IPS DF 6.9 (cell line): Measurements from ENCODE around the gene ANXA11.
"Not testable (repeated sequence)": the region's sequence is repeated elsewhere in the genome, so short reads cannot be mapped to it uniquely, and the experiment has no call there.

Experiments
- DNase-seq: peaks from one replicate; pipeline ENCODE4 v3.0.0-alpha.2; 2013; ENCODE audit warnings: low read depth, low spot score
- H3K27ac ChIP-seq: one replicate; pipeline ENCODE4 v1.5.1; 2013; ENCODE audit warnings: low read length, control low read depth
- H3K27me3 ChIP-seq: 2 replicates; pipeline ENCODE4 v1.6.1; 2013; ENCODE audit warnings: mild to moderate bottlenecking, low read length; ENCODE audit not compliant: control insufficient read depth, insufficient read depth
- H3K36me3 ChIP-seq: 2 replicates; pipeline ENCODE4 v1.6.1; 2013; ENCODE audit warnings: low read length; ENCODE audit not compliant: control insufficient read depth, insufficient read depth
- H3K4me1 ChIP-seq: 2 replicates; pipeline ENCODE4 v1.6.1; 2013; ENCODE audit warnings: low read length; ENCODE audit not compliant: control insufficient read depth, insufficient read depth
- H3K4me3 ChIP-seq: 2 replicates; pipeline ENCODE4 v1.5.1; 2013; ENCODE audit warnings: mild to moderate bottlenecking, low read length
- H3K9me3 ChIP-seq: 2 replicates; pipeline ENCODE4 v1.6.1; 2013; ENCODE audit warnings: low read length, inconsistent platforms; ENCODE audit not compliant: control insufficient read depth, insufficient read depth
- WGBS: extraction: QIAGEN DNeasy Blood & Tissue Kit; methylation state at CpG from one replicate; pipeline ENCODE4 v1.1.7; 2013; ENCODE audit warnings: mixed read lengths, missing lambda C conversion rate; ENCODE audit not compliant: insufficient read length, insufficient coverage; 5-methylcytosine and 5-hydroxymethylcytosine counted together

ANXA11 gene

GRCh38 chr10:80133687-80134086, 71.7 kb downstream of the ANXA11 start:
- no CpG with 5 or more reads among the region's 9 CpGs for WGBS
- not testable (repeated sequence) for H3K27me3 ChIP-seq, H3K27ac ChIP-seq, DNase-seq, H3K9me3 ChIP-seq, H3K4me1 ChIP-seq, H3K36me3 ChIP-seq, H3K4me3 ChIP-seq

GRCh38 chr10:80133206-80133605, 72.1 kb downstream of the ANXA11 start:
- Histone ChIP-seq H3K4me3 (no peak overlapping the region), H3K9me3 (no peaks in the 10 kb centered on the region), H3K27me3 (peaks cover 2% of the 10 kb centered on the region; the same call in 1 of the 2 replicates), H3K4me1 (peaks cover 6% of the 10 kb centered on the region; the same call in 1 of the 2 replicates), H3K27ac (no peak overlapping the region), H3K36me3 (no peaks in the 10 kb centered on the region)
- DNase-seq = no peak
- WGBS = no CpG with 5 or more reads among the region's 6 CpGs

GRCh38 chr10:80132299-80133139, 72.8 kb downstream of the ANXA11 start, which contains the start of gene PLAC9:
TSS of gene PLAC9 (plus strand) at chr10:80132730. CDS start at chr10:80132763, 33 bp downstream.
- H3K4me3 ChIP-seq = peak within 1 kb of the TSS; percentile 33; the same call in 1 of the 2 replicates

GRCh38 chr10:80131499-80131901, 73.8 kb downstream of the ANXA11 start:
- no peaks in the 10 kb centered on the region for H3K36me3 ChIP-seq
- no peaks in the 10 kb centered on the region for H3K9me3 ChIP-seq
- no peak overlapping the region for H3K27ac ChIP-seq
- no CpG with 5 or more reads among the region's 6 CpGs for WGBS
- H3K4me1 ChIP-seq = peaks cover 6% of the 10 kb centered on the region; the same call in 1 of the 2 replicates
- DNase-seq = no peak
- H3K4me3 ChIP-seq = no peak overlapping the region
- peaks cover 2% of the 10 kb centered on the region; the same call in 1 of the 2 replicates for H3K27me3 ChIP-seq

More at GRCh38 chr10:80132299-80133139, 72.8 kb downstream of the ANXA11 start, which contains the start of gene PLAC9:
- H3K27me3 ChIP-seq = peaks cover 2% of the 10 kb centered on the region; the same call in 1 of the 2 replicates
- WGBS = no CpG with 5 or more reads among the region's 58 CpGs
- peaks cover 6% of the 10 kb centered on the region; the same call in 1 of the 2 replicates for H3K4me1 ChIP-seq
- no peak for DNase-seq
- no peaks in the 10 kb centered on the region for H3K9me3 ChIP-seq
- H3K36me3 ChIP-seq = no peaks in the 10 kb centered on the region
- H3K27ac ChIP-seq = no peak within 1 kb of the TSS

- Histone ChIP-seq H3K9me3 (no peaks in the 10 kb centered on the region), H3K27ac (no peak overlapping the region), H3K27me3 (no peaks in the 10 kb centered on the region), H3K4me1 (peaks cover 2% of the 10 kb centered on the region; the same call in 1 of the 2 replicates), H3K4me3 (no peak overlapping the region), H3K36me3 (no peaks in the 10 kb centered on the region)
- DNase-seq = no peak
- no CpG with 5 or more reads among the region's 4 CpGs for WGBS
These were observed 78.5 kb downstream of the ANXA11 start for GRCh38 chr10:80126876-80127275.

GRCh38 chr10:80122746-80123145, 82.6 kb downstream of the ANXA11 start:
- no peak overlapping the region for H3K4me3 ChIP-seq
- no peaks in the 10 kb centered on the region for H3K27me3 ChIP-seq
- no peaks in the 10 kb centered on the region for H3K4me1 ChIP-seq
- DNase-seq = no peak
- no peak overlapping the region for H3K27ac ChIP-seq
- H3K36me3 ChIP-seq = no peaks in the 10 kb centered on the region
- WGBS = no CpG with 5 or more reads among the region's 2 CpGs
- no peaks in the 10 kb centered on the region for H3K9me3 ChIP-seq

- Histone ChIP-seq H3K4me1 (no peaks in the 10 kb centered on the region), H3K36me3 (no peaks in the 10 kb centered on the region), H3K4me3 (no peak overlapping the region), H3K9me3 (no peaks in the 10 kb centered on the region), H3K27me3 (no peaks in the 10 kb centered on the region), H3K27ac (no peak overlapping the region)
- no peak for DNase-seq
These were observed 83.1 kb downstream of the ANXA11 start for GRCh38 chr10:80122110-80122710.

- WGBS = no CpG with 5 or more reads among the region's 4 CpGs
- Histone ChIP-seq H3K9me3 (no peaks in the 10 kb centered on the region), H3K4me3 (no peak overlapping the region), H3K4me1 (no peaks in the 10 kb centered on the region), H3K27ac (no peak overlapping the region), H3K36me3 (no peaks in the 10 kb centered on the region), H3K27me3 (no peaks in the 10 kb centered on the region)
- DNase-seq = no peak
These were observed 86.7 kb downstream of the ANXA11 start for GRCh38 chr10:80118669-80119068.

- Histone ChIP-seq H3K27ac (no peak overlapping the region), H3K4me1 (no peaks in the 10 kb centered on the region), H3K9me3 (peaks cover 3% of the 10 kb centered on the region), H3K4me3 (no peak overlapping the region), H3K36me3 (no peaks in the 10 kb centered on the region), H3K27me3 (no peaks in the 10 kb centered on the region)
- no CpG with 5 or more reads among the region's 1 CpG for WGBS
- no peak for DNase-seq
These were observed 94.4 kb downstream of the ANXA11 start for GRCh38 chr10:80110986-80111385.

GRCh38 chr10:80108576-80109239, 96.6 kb downstream of the ANXA11 start:
- peaks cover 3% of the 10 kb centered on the region for H3K9me3 ChIP-seq
- H3K4me1 ChIP-seq = no peaks in the 10 kb centered on the region
- H3K27ac ChIP-seq = no peak overlapping the region
- H3K36me3 ChIP-seq = no peaks in the 10 kb centered on the region
- no CpG with 5 or more reads among the region's 8 CpGs for WGBS
- no peak for DNase-seq
- H3K4me3 ChIP-seq = no peak overlapping the region
- H3K27me3 ChIP-seq = no peaks in the 10 kb centered on the region
